Subcutaneous abdominal adipose tissue (tissue), 5 donors: ENCODE data around the gene MXRA8.
A peak's percentile ranks its signal among the peaks of the same experiment; 100 is the strongest.
"Not testable (repeated sequence)": the region's sequence is repeated elsewhere in the genome, so short reads cannot be mapped to it uniquely, and the experiment has no call there.

Source experiments
- H3K27ac ChIP-seq: one replicate; pipeline ENCODE4 v1.7.0; 2013; ENCODE audit warnings: low read depth, mild to moderate bottlenecking, inconsistent platforms, low read length, moderate library complexity
- H3K27me3 ChIP-seq, 5 donors: one replicate each; pipeline ENCODE4 v1.7.0; 2013; ENCODE audit warnings: low read length in 5 of 5, inconsistent platforms in 1 of 5; ENCODE audit not compliant: control insufficient read depth in 5 of 5, insufficient read depth in 4 of 5
- H3K36me3 ChIP-seq, 5 donors: one replicate each; pipeline ENCODE4 v1.7.0; 2013; ENCODE audit warnings: low read length in 5 of 5; ENCODE audit not compliant: control insufficient read depth in 5 of 5, insufficient read depth in 5 of 5
- H3K4me1 ChIP-seq, 5 donors: one replicate each; pipeline ENCODE4 v1.7.0; 2013; ENCODE audit warnings: low read length in 5 of 5, mild to moderate bottlenecking in 3 of 5, moderate library complexity in 1 of 5; ENCODE audit not compliant: control insufficient read depth in 5 of 5, insufficient read depth in 5 of 5
- H3K4me3 ChIP-seq, 5 donors: one replicate each; pipeline ENCODE4 v1.7.0; 2013; ENCODE audit warnings: low read length in 5 of 5, low read depth in 1 of 5
- H3K9ac ChIP-seq, 5 donors: one replicate each; pipeline ENCODE4 v1.7.0; 2013; ENCODE audit warnings: low read length in 5 of 5, mild to moderate bottlenecking in 4 of 5, moderate library complexity in 3 of 5
- H3K9me3 ChIP-seq, 5 donors: one replicate each; pipeline ENCODE4 v1.7.0; 2013; ENCODE audit warnings: low read length in 5 of 5; ENCODE audit not compliant: control insufficient read depth in 5 of 5
- donor health status: healthy.
- donor health status: healthy.
- donor health status: healthy.
- donor health status: healthy.
- donor health status: healthy.

The MXRA8 gene

DNA sequence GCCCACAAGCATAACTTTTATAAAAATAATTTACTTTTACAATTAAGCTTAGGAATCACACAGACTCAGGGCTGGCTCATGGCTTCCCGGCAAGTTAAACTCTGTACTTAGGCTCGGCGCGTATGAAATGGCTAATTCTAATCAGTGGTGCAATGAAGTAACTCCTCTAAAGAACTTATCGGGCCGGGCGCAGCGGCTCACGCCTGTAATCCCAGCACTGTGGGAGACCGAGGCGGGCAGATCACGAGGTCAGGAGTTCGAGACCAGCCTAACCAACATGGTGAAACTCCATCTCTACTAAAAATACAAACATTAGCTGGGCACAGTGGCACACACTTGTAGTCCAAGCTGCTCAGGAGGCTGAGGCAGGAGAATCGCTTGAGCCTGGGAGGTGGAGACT, 11.7 kb upstream of the MXRA8 start:
- H3K27me3 ChIP-seq, H3K27ac ChIP-seq, H3K36me3 ChIP-seq, H3K9me3 ChIP-seq, H3K4me3 ChIP-seq, H3K9ac ChIP-seq: not testable (repeated sequence)
- peaks cover 3 to 33% (median 29%) of the 10 kb centered on the region in 5 donors for H3K4me1 ChIP-seq

DNA sequence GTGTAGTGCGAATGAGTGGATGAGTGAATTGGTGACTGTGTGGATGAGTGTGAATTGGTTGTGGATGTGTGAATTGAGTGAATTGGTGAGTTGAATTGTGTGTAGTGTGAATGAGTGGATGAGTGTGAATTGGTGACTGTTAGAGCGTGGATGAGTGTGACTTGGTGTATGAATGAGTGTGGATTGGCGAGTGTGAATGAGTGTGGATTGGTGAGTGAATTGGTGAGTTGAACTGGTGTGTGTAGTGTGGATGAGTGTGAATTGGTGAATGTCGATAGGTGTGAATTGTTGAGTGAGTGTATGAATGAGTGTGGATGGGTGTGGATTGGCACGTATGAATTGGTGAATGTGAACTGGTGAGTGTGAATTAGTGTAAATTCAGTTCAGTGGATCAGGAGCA, 9.0 kb upstream of the MXRA8 start:
- Histone ChIP-seq H3K9me3 (peaks cover 0 to 10% (median 0%) of the 10 kb centered on the region in 5 donors), H3K36me3 (no peaks in the 10 kb centered on the region), H3K4me1 (peaks cover 0 to 12% (median 11%) of the 10 kb centered on the region in 5 donors), H3K27ac (no peak overlapping the region), H3K27me3 (no peaks in the 10 kb centered on the region), H3K9ac (no peak overlapping the region), H3K4me3 (no peak overlapping the region)

DNA sequence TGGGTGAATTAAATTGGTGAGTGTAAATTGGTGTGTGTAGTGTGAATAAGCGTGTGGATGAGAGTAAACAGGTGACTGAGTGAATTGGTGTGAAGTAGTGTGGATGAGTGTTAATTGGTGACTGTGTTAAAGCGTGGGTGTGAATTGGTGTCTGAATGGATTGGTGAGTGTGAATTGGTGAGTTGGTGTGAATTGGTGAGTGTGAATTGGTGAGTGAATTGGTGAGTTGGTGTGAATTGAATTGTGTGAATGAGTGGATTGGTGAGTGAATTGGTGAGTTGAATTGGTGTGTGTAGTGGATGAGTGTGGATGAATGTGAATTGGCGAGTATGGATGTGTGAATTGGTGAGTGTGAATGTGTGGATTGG, 8.3 kb upstream of the MXRA8 start:
- Histone ChIP-seq H3K27me3 (no peaks in the 10 kb centered on the region), H3K36me3 (no peaks in the 10 kb centered on the region), H3K4me1 (peaks cover 0 to 12% (median 10%) of the 10 kb centered on the region in 5 donors), H3K4me3 (no peak overlapping the region), H3K9ac (no peak overlapping the region), H3K27ac (no peak overlapping the region), H3K9me3 (peaks cover 0 to 10% (median 0%) of the 10 kb centered on the region in 5 donors)

DNA sequence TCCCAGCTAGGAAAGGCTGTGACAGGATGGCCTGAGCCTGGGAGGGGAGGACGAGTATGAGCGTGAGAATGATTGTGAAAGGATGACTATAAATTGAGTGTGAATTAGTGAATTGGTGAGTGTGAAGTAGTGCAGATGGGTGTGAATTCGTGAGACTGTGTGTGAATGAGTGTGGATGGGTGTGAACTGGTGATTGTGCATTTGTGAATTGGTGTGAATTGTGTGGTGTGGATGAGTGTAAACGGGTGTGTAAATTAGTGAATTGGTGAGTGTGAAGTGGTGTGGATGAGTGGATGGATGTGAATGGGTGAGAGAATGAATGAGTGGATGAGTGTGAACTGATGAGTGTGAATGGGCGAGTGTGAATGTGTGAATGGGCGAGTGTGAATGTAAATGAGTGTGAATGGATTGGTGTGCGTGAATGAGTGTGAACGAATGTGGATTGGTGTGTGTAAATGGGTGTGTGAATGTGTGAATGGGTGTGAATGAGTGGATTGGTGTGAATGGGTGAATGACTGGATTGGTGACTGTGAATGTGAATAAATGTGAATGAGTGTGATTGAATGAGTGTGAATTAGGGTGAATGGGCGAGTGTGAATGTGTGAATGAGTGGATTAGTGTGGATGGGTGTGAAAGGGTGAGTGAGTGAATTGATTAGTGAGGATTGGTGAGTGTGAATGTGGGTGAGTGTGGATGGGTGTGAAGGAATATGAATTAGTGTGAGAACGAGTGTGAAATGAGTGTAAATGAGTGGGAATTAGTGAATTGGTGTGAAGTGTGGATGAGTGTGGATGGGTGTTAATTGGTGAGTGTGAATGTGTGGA, 7.7 kb upstream of the MXRA8 start:
- Histone ChIP-seq H3K36me3 (no peaks in the 10 kb centered on the region), H3K4me3 (no peak overlapping the region), H3K4me1 (peaks cover 0 to 13% (median 12%) of the 10 kb centered on the region in 5 donors), H3K9me3 (peaks cover 0 to 10% (median 0%) of the 10 kb centered on the region in 5 donors), H3K27ac (no peak overlapping the region), H3K9ac (no peak overlapping the region), H3K27me3 (no peaks in the 10 kb centered on the region)

DNA sequence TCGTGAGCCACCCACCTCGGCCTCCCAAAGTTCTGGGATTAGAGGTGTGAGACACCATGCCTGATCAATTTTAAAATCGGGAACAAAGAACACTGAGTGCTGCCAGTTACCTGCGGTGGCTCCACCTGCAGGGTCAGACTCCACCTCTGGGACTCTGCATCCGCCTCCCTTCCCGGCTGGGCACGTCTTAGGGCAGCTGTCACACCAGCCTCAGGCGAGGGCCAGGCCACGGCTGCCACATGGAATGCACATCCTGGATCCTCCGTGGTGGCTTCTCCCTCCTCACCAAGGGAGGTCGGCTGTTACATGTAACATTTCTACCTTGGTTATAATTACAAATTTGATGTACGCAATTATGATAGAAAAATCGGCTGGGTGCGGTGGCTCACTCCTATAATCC, 5.9 kb upstream of the MXRA8 start:
- Histone ChIP-seq H3K4me3 (no peak overlapping the region), H3K36me3 (no peaks in the 10 kb centered on the region), H3K9me3 (peaks cover 0 to 10% (median 0%) of the 10 kb centered on the region in 5 donors), H3K27me3 (no peaks in the 10 kb centered on the region), H3K27ac (no peak overlapping the region), H3K4me1 (peaks cover 3 to 32% (median 30%) of the 10 kb centered on the region in 5 donors), H3K9ac (no peak overlapping the region)

DNA sequence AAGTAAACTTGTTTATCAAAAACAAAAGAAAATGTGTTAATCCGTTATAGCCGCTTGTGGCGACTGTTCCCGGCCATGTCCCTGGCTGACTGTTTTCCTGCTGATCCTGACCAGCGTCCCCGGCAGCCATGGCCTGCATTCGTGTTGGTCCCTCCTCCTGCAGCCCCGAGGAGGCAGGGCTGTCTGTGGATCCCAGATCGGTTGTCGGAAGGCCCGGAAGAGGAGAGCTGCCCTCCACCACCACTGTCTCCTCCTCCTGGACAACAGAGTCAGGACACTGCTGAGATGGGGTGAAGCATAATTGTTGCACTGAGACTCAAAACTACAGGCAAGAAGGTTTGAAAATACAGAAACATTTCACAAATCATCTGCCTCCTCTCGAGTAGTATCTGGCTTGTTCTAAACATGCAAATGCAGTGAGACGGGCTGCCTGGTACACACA, 3.6 kb upstream of the MXRA8 start:
- peak overlapping the region in 2 of 5 donors; percentile 48 to 56 for H3K9ac ChIP-seq
- peaks cover 3 to 52% (median 48%) of the 10 kb centered on the region in 5 donors for H3K4me1 ChIP-seq
- peaks cover 0 to 6% (median 0%) of the 10 kb centered on the region in 5 donors for H3K9me3 ChIP-seq
- peak overlapping the region; percentile 64 for H3K27ac ChIP-seq
- no peaks in the 10 kb centered on the region for H3K36me3 ChIP-seq
- peak overlapping the region in 4 of 5 donors; percentile 5 to 42 (median 19) for H3K4me3 ChIP-seq
- peaks cover 0 to 5% (median 0%) of the 10 kb centered on the region in 5 donors for H3K27me3 ChIP-seq

DNA sequence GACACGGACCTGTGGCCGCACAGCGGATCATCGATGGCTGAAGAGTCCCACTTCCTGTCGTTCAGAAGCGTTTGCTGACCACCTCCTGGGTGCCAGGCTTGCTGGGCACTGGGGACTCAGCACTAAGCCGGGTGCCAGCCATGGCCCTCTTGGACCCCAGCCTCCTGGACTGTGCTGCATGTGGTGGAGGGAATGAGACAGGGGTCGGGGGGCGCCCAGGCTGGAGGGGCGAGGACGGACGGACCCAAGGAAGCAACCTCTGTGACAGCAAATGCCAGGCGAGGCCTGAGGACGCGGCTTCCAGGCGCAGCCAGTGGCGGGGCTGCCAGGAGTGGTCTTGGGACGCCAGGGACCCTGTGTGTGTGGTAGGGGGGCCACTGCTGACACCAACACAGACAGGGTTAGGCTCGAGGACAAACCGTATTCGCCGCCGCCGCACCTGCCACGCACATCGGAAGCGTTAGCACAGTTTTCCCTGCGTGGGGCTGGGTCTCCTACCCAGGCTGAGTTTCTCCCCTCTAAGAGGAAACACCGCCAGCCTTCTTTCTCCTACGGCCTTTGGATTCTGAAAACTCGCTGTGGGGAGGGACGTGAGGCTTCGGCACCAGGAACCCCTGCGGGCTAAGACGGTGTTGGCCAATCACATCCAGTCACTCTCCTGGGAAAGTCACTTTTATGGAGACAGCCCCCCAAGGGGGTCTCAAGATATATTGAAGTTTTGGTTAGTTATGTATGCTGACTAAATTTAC, 3.1 kb upstream of the MXRA8 start:
- H3K27me3 ChIP-seq, result peaks cover 0 to 5% (median 0%) of the 10 kb centered on the region in 5 donors
- no peaks in the 10 kb centered on the region for H3K36me3 ChIP-seq
- H3K4me1 ChIP-seq, result peaks cover 3 to 57% (median 53%) of the 10 kb centered on the region in 5 donors
- peak overlapping the region; percentile 64 for H3K27ac ChIP-seq
- no peaks in the 10 kb centered on the region for H3K9me3 ChIP-seq
- H3K9ac ChIP-seq, result peak overlapping the region in 3 of 5 donors; percentile 4 to 56 (median 48)
- H3K4me3 ChIP-seq, result peak overlapping the region; percentile 5 to 42 (median 30)

DNA sequence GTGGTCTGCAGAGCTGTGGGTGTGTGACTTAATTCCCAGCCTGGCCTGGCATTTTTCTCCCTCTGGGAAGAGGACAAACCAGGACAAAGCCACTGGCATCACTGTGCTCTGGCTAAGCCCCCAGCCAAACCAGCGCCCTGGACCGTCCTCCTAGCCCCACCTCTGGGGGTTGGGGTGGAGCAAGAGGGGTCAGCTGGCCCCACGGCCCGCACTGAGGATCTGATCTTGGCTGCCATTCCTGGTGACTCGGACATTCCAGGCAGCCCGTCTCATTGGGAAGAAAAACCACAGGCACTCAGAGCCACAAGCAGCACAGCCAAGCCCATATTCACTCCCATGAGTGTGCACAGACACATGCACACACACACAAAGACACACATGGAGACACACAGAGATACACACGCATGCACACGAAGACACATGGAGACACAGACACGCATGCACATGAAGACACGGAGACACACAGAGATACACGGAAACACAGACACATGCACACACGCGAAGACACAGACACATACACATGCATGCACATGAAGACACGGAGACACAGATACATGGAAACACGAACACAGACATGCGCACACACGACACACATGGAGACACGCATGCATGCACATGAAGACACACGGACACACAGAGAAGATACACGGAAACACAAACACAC, 2.3 kb upstream of the MXRA8 start:
- peak overlapping the region in 4 of 5 donors; percentile 0 to 42 (median 22) for H3K4me3 ChIP-seq
- peaks cover 3 to 58% (median 57%) of the 10 kb centered on the region in 5 donors for H3K4me1 ChIP-seq
- H3K9me3 ChIP-seq, result no peaks in the 10 kb centered on the region
- peaks cover 0 to 5% (median 0%) of the 10 kb centered on the region in 5 donors for H3K27me3 ChIP-seq
- H3K27ac ChIP-seq, result peak overlapping the region; percentile 84
- H3K36me3 ChIP-seq, result no peaks in the 10 kb centered on the region
- no peak overlapping the region for H3K9ac ChIP-seq

DNA sequence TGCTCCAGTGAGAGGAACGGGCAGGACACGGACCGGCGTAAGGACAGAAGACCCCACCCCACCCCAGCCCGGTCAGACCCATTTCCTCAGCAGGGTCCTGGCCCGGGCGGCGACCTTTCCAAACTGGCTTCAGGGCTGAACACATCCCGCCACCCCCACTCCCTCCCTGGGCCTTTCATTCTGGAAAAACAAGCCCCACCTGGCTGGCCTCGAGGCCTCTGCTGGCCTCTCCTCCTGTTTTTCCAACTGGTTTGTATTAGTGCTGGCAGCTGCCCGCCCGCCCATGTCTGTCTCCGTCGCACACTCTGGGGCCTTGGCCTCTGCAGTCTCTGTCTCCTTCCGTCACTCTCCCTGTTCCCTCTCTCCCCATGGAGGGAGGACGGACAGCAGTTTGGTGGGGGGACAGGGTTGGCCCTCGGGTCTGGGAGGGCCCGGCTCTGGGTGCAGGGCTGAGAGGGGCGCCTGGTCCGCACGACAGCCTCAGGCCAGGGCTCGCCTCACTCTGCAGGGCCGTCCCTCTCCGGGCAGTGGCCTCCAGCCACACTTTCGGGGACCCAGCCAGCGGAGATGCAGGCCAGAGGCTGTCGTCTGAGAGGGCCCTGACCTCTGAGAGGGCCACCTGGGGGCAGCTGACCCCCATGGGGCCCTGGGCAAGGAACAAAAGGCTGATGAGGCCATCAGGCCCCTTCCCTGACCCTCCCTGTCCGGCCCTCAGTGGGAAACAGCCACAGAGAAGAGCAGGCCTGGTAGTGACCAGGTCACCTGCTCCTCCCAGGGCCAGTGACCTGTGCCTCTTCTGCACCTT, 1.5 kb upstream of the MXRA8 start:
- Histone ChIP-seq H3K4me3 (peak overlapping the region in 3 of 5 donors; percentile 6 to 42 (median 8)), H3K9ac (peak overlapping the region in 2 of 5 donors; percentile 6 to 16), H3K9me3 (no peaks in the 10 kb centered on the region), H3K4me1 (peaks cover 3 to 61% (median 58%) of the 10 kb centered on the region in 5 donors), H3K27me3 (peaks cover 0 to 5% (median 0%) of the 10 kb centered on the region in 5 donors), H3K36me3 (peaks cover 0 to under 1% (median 0%) of the 10 kb centered on the region in 5 donors), H3K27ac (peak overlapping the region; percentile 84)
